ENCODE results near the gene PHACTR4. TPM values are rescaled to one million over a fixed set of nuclear protein-coding genes. Genes with fewer than 3 reads are reported as not detected.

PHACTR4 gene
- total and polyA plus RNA-seq, 12 donors, result 12.0 to 44.8 (median 23.0) TPM

- 91 to 98% (median 93%) methylated on average over 5 of the region's 5 CpGs for WGBS, 4 donors
- intact Hi-C loops (cut with DNase I), result no loop called here
Measured at GRCh38 chr1:28450561-28450960, 81.0 kb downstream of the PHACTR4 start.

GRCh38 chr1:28451011-28451410 is 81.5 kb downstream of the PHACTR4 start:
- intact Hi-C loops (cut with DNase I), result no loop called here
- no peak for DNase-seq
- H3K4me3 ChIP-seq, result no peak overlapping the region
- H3K27me3 ChIP-seq, result no peaks in the 10 kb centered on the region
- no peaks in the 10 kb centered on the region for H3K9me3 ChIP-seq (replicated peaks in 1 of 3)
- no peak overlapping the region for H3K27ac ChIP-seq
- WGBS, 4 donors, result 94 to 100% (median 97%) methylated on average over 5 of the region's 5 CpGs
- TF ChIP-seq CTCF (IDR thresholded peaks at IDR 0.05), result no peak
- TF ChIP-seq POLR2A (IDR thresholded peaks at IDR 0.05), result no peak
- no peaks in the 10 kb centered on the region for H3K36me3 ChIP-seq (replicated peaks in 1 of 2)
- H3K4me1 ChIP-seq (replicated peaks in 1 of 2), result peaks cover 0 to 6% of the 10 kb centered on the region in 2 donors

More at GRCh38 chr1:28450561-28450960, 81.0 kb downstream of the PHACTR4 start:
- TF ChIP-seq CTCF (IDR thresholded peaks at IDR 0.05) (no peak), POLR2A (IDR thresholded peaks at IDR 0.05) (no peak)
- H3K9me3 ChIP-seq (replicated peaks in 1 of 3), result no peaks in the 10 kb centered on the region
- no peak for DNase-seq
- H3K27ac ChIP-seq, result no peak overlapping the region
- H3K36me3 ChIP-seq (replicated peaks in 1 of 2), result no peaks in the 10 kb centered on the region
- no peak overlapping the region for H3K4me3 ChIP-seq
- H3K27me3 ChIP-seq, result no peaks in the 10 kb centered on the region
- peaks cover 0 to 4% of the 10 kb centered on the region in 2 donors for H3K4me1 ChIP-seq (replicated peaks in 1 of 2)

- 44 to 58% (median 49%) methylated on average over 5 of the region's 5 CpGs for WGBS, 4 donors
- TF ChIP-seq POLR2A (IDR thresholded peaks at IDR 0.05) (no peak), CTCF (IDR thresholded peaks at IDR 0.05) (no peak)
- Histone ChIP-seq H3K4me3 (no peak overlapping the region), H3K27ac (no peak overlapping the region), H3K27me3 (no peaks in the 10 kb centered on the region), H3K9me3 (replicated peaks in 1 of 3) (no peaks in the 10 kb centered on the region), H3K4me1 (replicated peaks in 1 of 2) (peaks cover 0 to 19% of the 10 kb centered on the region in 2 donors), H3K36me3 (replicated peaks in 1 of 2) (no peaks in the 10 kb centered on the region)
- intact Hi-C loops (cut with DNase I), result no loop called here
- DNase-seq, result no peak
Measured at GRCh38 chr1:28456078-28456477, 86.5 kb downstream of the PHACTR4 start.

GRCh38 chr1:28457678-28458077 is 88.1 kb downstream of the PHACTR4 start:
- TF ChIP-seq CTCF (IDR thresholded peaks at IDR 0.05) (no peak), POLR2A (IDR thresholded peaks at IDR 0.05) (no peak)
- Histone ChIP-seq H3K4me1 (replicated peaks in 1 of 2) (peaks cover 0 to 19% of the 10 kb centered on the region in 2 donors), H3K27me3 (no peaks in the 10 kb centered on the region), H3K9me3 (replicated peaks in 1 of 3) (no peaks in the 10 kb centered on the region), H3K36me3 (replicated peaks in 1 of 2) (no peaks in the 10 kb centered on the region), H3K4me3 (no peak overlapping the region), H3K27ac (no peak overlapping the region)
- DNase-seq, result no peak
- intact Hi-C loops (cut with DNase I), result no loop called here
- 69 to 89% (median 87%) methylated on average over 1 of the region's 1 CpG for WGBS, 4 donors

All from adrenal gland (tissue), 12 donors.